Measurements from ENCODE around the gene SIX5.

DNA sequence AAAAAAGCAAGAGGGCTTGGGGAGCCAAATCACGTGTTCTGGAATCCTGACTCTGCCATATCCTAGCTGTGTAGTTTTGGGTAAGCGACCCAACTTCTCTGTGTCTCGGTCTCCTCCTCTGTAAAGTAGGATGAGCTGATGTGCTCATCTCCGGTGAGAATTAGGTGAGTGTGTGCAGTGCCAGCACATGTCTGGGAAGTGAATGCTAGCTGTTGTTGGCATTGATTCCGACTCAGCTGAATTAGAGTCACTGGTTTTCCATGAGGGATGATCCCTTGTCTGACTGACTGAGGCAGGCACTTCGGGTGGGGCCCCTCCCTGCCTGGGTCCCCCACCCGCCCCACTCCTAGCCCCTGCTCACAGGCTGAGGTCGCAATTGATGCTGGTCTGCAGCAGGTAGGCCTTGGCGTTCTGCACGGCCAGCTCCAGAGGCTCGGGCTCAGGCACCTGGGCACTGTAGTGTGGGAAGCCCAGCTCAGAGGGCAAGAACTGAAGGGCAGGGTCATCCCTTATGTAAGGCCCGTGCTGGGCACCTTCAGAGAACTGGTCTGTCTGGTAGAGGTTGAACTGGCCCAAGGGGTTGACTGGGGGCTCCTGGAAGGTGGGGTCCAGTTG, 45.2 kb upstream of the SIX5 start:
- TF ChIP-seq, protein P1, sequence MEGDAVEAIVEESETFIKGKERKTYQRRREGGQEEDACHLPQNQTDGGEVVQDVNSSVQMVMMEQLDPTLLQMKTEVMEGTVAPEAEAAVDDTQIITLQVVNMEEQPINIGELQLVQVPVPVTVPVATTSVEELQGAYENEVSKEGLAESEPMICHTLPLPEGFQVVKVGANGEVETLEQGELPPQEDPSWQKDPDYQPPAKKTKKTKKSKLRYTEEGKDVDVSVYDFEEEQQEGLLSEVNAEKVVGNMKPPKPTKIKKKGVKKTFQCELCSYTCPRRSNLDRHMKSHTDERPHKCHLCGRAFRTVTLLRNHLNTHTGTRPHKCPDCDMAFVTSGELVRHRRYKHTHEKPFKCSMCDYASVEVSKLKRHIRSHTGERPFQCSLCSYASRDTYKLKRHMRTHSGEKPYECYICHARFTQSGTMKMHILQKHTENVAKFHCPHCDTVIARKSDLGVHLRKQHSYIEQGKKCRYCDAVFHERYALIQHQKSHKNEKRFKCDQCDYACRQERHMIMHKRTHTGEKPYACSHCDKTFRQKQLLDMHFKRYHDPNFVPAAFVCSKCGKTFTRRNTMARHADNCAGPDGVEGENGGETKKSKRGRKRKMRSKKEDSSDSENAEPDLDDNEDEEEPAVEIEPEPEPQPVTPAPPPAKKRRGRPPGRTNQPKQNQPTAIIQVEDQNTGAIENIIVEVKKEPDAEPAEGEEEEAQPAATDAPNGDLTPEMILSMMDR (conservative IDR thresholded peaks at IDR 0.05; ENCODE audit: low read length), result no peak
- no peak for TF ChIP-seq EZH2phosphoT487 (IDR thresholded peaks at IDR 0.05; ENCODE audit: borderline replicate concordance)

Data from Loucy (cell line).